Measurements from ENCODE around the gene VPS39. TPM values are rescaled to one million over a fixed set of nuclear protein-coding genes. Genes with fewer than 3 reads are reported as not detected.

VPS39 gene
- polyA plus RNA-seq, 1 of the 3 experiments (the other 2 are of a cell fraction) = 61.1 TPM

GRCh38 chr15:42194513-42194912 is 13.6 kb downstream of the VPS39 start:
- Histone ChIP-seq H3K9ac (no peak overlapping the region), H3K9me2 (no peaks in the 10 kb centered on the region), H3K27ac (ENCODE audit: low read depth in 2 of 2, low read length in 1 of 2) (no peak overlapping the region), H3K4me2 (no peak overlapping the region), H3K79me2 (ENCODE audit: insufficient read depth) (peaks cover 46% of the 10 kb centered on the region), H3K4me3 (ENCODE audit: low read depth in 2 of 2, low read length in 1 of 2) (no peak overlapping the region), H4K20me1 (ENCODE audit: insufficient read depth) (no peaks in the 10 kb centered on the region), H3F3A (replicated peaks; ENCODE audit: insufficient read depth) (peaks cover 6% of the 10 kb centered on the region), H3K27me3 (ENCODE audit: insufficient read depth) (no peaks in the 10 kb centered on the region), H3K36me3 (replicated peaks in 1 of 2; ENCODE audit: control insufficient read depth in 1 of 2, insufficient read depth in 2 of 2, low read length in 1 of 2) (peaks cover 31 to 43% of the 10 kb centered on the region in 2 experiments), H3K9me3 (no peaks in the 10 kb centered on the region), H3K4me1 (ENCODE audit: control insufficient read depth in 1 of 2, insufficient read depth in 2 of 2, low read depth in 1 of 2, low read length in 1 of 2) (no peaks in the 10 kb centered on the region), H2AFZ (ENCODE audit: low read depth) (no peak overlapping the region)
- POLR2A ChIA-PET = no interaction called here
- DNase-seq = no peak
- 90% methylated on average over 5 of the region's 5 CpGs for whole genome bisulfite sequencing (ENCODE audit: low lambda C conversion rate)
- no peak for TF ChIP-seq MAX (IDR thresholded peaks at IDR 0.05; ENCODE audit: low read depth)
- TF ChIP-seq RAD21 (IDR thresholded peaks at IDR 0.05; ENCODE audit: low read length) = no peak
- TF ChIP-seq USF2 (IDR thresholded peaks at IDR 0.05; ENCODE audit: borderline replicate concordance, low read depth, low read length) = no peak
- no peak for TF ChIP-seq CHD2 (IDR thresholded peaks at IDR 0.05; ENCODE audit: low read length, partially characterized antibody)
- TF ChIP-seq FOXJ3 (CRISPR knock-in tag; IDR thresholded peaks at IDR 0.05) = no peak
- CTCF ChIA-PET = interaction anchor here (1.1 kb wide), 1 partner anchor 110 kb away, joined by 3 read pairs; no protein-coding TSS in a partner anchor

DNA sequence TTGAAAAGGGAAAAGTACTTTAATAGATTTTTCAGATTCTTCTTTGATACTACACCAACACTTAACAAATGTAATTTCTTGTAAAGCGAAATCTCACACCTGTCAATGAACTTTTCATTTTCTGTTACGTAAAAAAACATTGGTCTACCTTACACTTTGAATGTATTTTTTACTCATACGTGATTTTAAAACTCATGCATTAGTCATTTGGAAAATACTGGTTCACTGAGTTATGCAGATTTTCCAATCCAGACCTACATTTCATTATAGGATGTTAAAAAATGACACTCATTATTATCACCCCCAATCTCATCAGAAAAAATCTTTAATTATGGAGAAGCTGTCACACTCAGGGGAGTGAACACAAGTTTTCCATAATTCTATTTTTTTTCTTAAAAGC is 14.7 kb downstream of the VPS39 start:
- CTCF ChIA-PET = interaction anchor here (0.7 to 1.1 kb wide), 2 partner anchors 36 to 109 kb away, joined by 3 read pairs; no protein-coding TSS in a partner anchor
- Histone ChIP-seq H3K36me3 (replicated peaks in 1 of 2; ENCODE audit: control insufficient read depth in 1 of 2, insufficient read depth in 2 of 2, low read length in 1 of 2) (peaks cover 38 to 42% of the 10 kb centered on the region in 2 experiments), H3K27me3 (ENCODE audit: insufficient read depth) (no peaks in the 10 kb centered on the region), H3K79me2 (ENCODE audit: insufficient read depth) (peaks cover 43% of the 10 kb centered on the region), H4K20me1 (ENCODE audit: insufficient read depth) (no peaks in the 10 kb centered on the region), H3K27ac (ENCODE audit: low read depth in 2 of 2, low read length in 1 of 2) (no peak overlapping the region; a peak in 1 of 4 replicates), H3K9me3 (no peaks in the 10 kb centered on the region), H3K9me2 (no peaks in the 10 kb centered on the region), H3K4me2 (no peak overlapping the region), H3K4me3 (ENCODE audit: low read depth in 2 of 2, low read length in 1 of 2) (no peak overlapping the region), H3K4me1 (ENCODE audit: control insufficient read depth in 1 of 2, insufficient read depth in 2 of 2, low read depth in 1 of 2, low read length in 1 of 2) (no peaks in the 10 kb centered on the region), H3F3A (replicated peaks; ENCODE audit: insufficient read depth) (no peaks in the 10 kb centered on the region), H3K9ac (no peak overlapping the region), H2AFZ (ENCODE audit: low read depth) (no peak overlapping the region)
- TF ChIP-seq NFIC (IDR thresholded peaks at IDR 0.05; ENCODE audit: borderline replicate concordance) = no peak
- no peak for TF ChIP-seq RCOR1 (IDR thresholded peaks at IDR 0.05; ENCODE audit: low read length)
- no peak for TF ChIP-seq ZBTB33 (IDR thresholded peaks at IDR 0.05; ENCODE audit: borderline replicate concordance, low read depth)
- no peak for TF ChIP-seq MAX (IDR thresholded peaks at IDR 0.05; ENCODE audit: low read depth)
- no peak for TF ChIP-seq RFX5 (IDR thresholded peaks at IDR 0.05; ENCODE audit: low read length)
- TF ChIP-seq RAD21 (IDR thresholded peaks at IDR 0.05; ENCODE audit: low read length) = no peak
- no peak for TF ChIP-seq CTCF (IDR thresholded peaks at IDR 0.05)
- no peak for TF ChIP-seq GATA2 (CRISPR knock-in tag; IDR thresholded peaks at IDR 0.05)
- TF ChIP-seq FOXJ3 (CRISPR knock-in tag; IDR thresholded peaks at IDR 0.05) = no peak
- TF ChIP-seq FOXM1 (IDR thresholded peaks at IDR 0.05; ENCODE audit: low read depth) = no peak
- no peak for TF ChIP-seq YY1 (IDR thresholded peaks at IDR 0.05; ENCODE audit: low read depth)
- TF ChIP-seq USF2 (IDR thresholded peaks at IDR 0.05; ENCODE audit: borderline replicate concordance, low read depth, low read length) = no peak
- no peak for TF ChIP-seq SMC3 (IDR thresholded peaks at IDR 0.05; ENCODE audit: low read depth, low read length)
- TF ChIP-seq, protein P1, sequence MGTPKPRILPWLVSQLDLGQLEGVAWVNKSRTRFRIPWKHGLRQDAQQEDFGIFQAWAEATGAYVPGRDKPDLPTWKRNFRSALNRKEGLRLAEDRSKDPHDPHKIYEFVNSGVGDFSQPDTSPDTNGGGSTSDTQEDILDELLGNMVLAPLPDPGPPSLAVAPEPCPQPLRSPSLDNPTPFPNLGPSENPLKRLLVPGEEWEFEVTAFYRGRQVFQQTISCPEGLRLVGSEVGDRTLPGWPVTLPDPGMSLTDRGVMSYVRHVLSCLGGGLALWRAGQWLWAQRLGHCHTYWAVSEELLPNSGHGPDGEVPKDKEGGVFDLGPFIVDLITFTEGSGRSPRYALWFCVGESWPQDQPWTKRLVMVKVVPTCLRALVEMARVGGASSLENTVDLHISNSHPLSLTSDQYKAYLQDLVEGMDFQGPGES (IDR thresholded peaks at IDR 0.05; ENCODE audit: low read depth, low read length) = no peak
- TF ChIP-seq, protein P2, sequence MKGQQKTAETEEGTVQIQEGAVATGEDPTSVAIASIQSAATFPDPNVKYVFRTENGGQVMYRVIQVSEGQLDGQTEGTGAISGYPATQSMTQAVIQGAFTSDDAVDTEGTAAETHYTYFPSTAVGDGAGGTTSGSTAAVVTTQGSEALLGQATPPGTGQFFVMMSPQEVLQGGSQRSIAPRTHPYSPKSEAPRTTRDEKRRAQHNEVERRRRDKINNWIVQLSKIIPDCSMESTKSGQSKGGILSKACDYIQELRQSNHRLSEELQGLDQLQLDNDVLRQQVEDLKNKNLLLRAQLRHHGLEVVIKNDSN (IDR thresholded peaks at IDR 0.05; ENCODE audit: borderline replicate concordance, low read depth) = no peak
- no peak for TF ChIP-seq MEF2A (IDR thresholded peaks at IDR 0.05; ENCODE audit: borderline replicate concordance, low read depth)
- WGBS (ENCODE audit: low lambda C conversion rate) = 84% methylated on average over 3 of the region's 3 CpGs
- DNase-seq = no peak
- POLR2A ChIA-PET = interaction anchor here (0.8 kb wide), 1 partner anchor 15 kb away, joined by 3 read pairs; no protein-coding TSS in a partner anchor
